MV-4-11 (cell line): Measurements from ENCODE around the gene SCYGR8.

Experiments
- DNase-seq: peaks from one replicate; lab custom pipeline; 2025; lab: John Stamatoyannopoulos, UW

Gene SCYGR8

DNA sequence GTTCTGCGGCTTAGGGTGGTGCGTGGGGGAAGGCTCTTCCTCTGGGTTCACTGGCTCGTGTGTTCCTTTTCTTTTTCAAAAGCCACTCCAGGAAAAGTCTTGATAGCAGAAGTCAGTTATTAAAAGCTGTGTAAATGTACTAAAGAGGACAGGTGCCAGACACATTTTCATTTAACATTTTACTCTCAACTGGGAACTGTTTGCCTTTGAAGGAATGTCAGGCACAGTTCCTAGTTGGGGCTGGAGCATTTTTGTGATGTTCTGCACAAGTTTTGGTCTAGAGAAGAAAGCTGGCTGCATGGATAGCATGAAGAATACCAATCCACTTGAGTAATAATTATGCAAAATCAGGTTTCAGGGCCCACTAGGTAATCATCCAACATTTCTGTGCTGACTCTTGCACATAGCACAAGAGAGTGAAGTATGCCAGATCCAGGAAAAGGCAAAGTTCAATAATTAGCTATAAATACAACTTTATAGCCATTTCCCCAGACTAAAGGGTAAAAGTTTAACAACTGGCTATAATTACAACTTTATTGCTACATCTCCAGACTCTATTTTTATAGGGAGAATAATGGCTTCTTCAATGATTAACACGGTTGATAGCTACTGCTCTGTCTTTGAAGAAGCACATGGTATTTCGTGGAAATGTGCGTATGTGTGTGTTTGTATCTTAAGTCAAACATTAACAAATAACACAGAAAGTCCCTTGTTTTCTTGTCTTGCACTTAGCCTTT lies 16.2 kb downstream of the SCYGR8 start:
- DNase-seq = no peak

GRCh38 chr2:227765788-227766372 lies 20.2 kb downstream of the SCYGR8 start:
- no peak for DNase-seq

- DNase-seq = peak; percentile 34
These were observed 20.7 kb downstream of the SCYGR8 start for GRCh38 chr2:227766373-227766883.

GRCh38 chr2:227767830-227768229 lies 22.1 kb downstream of the SCYGR8 start:
- DNase-seq = no peak

DNA sequence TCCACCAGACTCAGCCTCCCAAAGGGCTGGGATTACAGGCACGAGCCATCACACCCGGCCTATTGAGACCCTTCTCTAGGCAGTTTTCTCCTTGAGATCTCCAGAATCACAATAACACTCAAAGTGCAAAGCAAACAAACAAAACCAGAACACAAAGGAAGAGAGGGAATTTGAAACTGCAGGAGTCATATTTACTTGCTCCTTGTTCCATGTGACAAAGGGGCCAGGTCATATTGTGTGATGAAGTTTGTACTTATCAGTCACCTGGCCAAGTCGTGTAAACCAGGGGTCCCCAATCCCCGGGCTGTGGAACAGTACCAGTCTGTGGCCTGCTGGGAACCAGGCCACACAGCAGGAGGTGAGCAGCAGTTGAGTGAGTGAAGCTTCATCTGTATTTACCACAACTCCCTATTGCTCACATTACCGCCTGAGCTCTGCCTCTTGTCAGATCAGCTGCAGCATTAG lies 26.5 kb downstream of the SCYGR8 start:
- no peak for DNase-seq

- no peak for DNase-seq
These were observed 27.2 kb downstream of the SCYGR8 start for GRCh38 chr2:227772932-227773331.

DNA sequence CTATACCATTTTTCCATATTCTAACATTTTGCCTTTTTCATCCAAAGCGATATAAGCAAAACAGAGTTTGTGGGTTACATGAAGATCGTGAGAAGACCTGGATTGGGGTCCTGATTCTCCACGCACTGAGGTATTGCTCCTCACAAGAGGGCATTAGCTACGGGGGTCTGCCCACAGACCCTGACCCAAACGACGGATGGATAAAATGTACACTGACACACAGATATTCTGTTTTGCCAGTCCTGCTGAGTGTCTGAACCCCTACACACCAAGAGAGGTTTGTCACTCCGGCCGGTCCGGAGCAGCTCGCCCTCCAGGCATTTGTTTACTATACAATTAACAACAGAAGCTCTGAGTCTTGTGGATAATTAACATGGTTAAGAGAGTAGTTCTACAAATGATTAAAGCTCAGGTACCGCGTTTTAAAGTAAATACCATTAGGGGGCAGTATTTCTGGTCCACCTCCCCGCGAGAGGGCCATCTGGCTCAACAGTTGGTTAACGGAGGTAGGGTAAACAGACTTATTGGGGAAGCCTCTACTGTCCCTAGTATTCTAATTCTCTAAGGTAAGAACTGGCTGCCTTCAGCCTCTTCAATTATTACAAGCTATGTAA lies 28.4 kb downstream of the SCYGR8 start:
- DNase-seq = peak; percentile 7

- DNase-seq = no peak
These were observed 29.5 kb downstream of the SCYGR8 start for GRCh38 chr2:227774895-227775842.

DNA sequence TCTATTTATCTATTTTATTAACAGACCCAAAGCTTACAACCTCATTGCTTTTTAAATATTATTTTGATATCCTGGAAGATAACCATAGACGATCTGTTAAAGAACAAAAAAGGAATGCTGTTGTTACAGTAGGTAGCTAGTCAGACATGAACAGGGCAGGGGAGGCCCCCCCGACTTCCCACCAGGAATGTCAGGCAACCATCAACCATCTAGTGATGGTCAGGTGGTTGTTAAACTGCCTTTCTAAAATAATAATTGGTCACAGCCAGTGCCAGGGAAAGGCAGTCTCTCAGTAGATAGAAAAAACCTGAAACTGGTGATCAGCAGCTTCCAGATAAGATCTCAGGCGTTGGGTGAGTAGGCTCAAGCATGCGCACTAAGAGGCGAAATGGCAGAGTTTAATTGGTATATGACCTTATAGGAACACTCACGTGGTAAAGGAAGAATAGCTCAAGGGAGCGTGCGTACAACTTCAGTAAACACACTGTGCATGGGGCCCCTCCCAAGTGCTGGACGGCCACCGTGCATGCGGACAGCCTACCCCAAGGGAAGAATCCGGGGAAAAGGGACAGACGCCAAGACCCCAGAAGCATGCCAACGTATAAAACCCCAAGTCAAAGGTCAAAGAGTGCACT lies 35.4 kb downstream of the SCYGR8 start:
- no peak for DNase-seq

DNA sequence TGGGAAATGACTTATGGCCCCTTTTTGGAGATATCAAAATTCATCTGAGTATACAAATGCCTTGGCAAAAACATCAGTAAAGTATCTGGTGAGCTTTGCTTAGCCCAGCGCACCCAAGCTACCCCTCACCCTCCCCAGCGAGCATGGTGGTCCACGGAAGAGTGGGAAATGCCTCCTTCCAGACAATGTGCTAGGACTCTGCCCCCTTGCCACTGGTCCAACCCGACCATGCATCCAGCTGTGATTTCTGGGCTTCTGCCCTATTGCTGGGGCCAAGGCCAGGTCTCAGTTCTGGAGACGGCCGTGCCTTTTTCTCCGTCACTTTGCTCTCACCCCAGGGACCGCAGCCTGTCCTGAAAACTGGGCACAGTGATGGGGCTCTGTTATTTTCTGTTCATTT lies 36.1 kb downstream of the SCYGR8 start:
- no peak for DNase-seq

- DNase-seq = no peak
These were observed 37.1 kb downstream of the SCYGR8 start for GRCh38 chr2:227782804-227783203.

DNA sequence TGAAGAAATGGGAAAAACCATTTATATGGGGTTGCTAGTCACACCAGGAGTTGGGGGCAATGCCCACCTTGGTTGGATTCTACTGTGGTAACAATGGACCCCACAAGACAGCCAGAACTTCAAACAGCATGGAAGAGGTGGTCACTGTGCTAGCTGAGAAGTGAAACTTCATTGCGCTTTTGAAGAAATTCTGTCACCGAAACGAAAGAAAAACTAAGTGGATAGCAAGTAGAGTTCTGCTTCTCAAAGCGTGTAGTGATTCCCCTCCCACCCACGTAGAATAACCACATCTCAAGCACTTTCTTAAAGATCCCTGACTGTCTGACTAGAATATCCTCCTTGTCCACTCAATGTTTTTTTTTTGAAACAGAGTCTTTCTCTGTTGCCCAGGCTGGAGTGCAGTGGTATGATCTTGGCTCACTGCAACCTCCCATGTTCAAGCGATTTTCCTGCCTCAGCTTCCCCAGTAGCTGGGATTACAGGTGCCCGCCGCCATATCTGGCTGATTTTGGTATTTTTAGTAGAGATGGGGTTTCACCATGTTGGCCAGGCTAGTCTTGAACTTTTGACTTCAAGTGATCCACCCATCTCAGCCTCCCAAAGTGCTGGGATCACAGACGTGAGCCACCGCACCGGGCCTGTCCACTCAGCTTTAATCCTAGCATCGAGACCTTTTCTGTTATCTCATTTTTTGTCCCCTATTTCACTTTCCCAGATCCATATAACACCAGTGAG lies 37.9 kb downstream of the SCYGR8 start:
- DNase-seq = peak; percentile 87

DNA sequence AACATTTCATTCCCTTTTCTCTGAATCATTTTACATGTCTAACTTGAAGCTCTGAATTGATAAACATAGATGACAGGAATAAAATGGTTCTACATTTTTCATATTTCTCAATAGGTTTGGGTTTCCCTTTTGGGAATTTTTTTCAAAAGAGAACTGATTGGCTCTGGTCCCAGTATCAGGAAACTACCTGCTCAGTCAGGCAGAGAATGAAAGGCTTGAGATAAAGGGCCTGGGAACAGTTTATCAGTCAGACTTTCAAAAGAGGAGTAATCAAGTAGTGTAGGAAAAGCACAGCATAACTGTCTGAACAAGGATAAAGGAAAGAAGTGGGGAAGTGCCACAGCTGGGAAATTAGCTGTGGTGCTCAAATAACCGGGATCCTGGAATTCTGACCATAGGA lies 39.6 kb downstream of the SCYGR8 start:
- DNase-seq = no peak

DNA sequence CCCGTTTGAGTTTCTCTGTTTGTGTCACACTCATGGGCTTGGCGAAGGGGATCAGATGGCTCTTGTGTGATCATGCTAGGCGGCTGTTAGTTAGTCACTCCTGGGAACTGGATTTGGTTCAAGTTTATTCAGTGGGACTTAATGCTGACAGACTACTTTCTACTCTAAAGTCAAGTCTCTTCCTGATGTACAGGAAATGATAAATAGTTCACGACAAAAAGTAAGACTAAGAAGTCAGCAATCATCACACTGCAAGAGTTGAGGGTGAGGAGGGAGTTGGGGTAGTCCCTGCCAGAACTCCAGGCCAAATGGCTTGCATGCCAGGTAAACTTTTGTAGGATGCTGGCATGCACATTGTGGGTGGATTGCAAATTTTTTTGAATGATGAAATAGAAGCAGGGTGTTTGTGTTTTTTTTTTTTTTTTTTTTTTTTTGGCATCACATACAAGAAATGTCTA lies 42.9 kb downstream of the SCYGR8 start:
- DNase-seq = no peak

- DNase-seq = peak; percentile 68
These were observed 44.1 kb downstream of the SCYGR8 start for GRCh38 chr2:227789803-227790202.

DNA sequence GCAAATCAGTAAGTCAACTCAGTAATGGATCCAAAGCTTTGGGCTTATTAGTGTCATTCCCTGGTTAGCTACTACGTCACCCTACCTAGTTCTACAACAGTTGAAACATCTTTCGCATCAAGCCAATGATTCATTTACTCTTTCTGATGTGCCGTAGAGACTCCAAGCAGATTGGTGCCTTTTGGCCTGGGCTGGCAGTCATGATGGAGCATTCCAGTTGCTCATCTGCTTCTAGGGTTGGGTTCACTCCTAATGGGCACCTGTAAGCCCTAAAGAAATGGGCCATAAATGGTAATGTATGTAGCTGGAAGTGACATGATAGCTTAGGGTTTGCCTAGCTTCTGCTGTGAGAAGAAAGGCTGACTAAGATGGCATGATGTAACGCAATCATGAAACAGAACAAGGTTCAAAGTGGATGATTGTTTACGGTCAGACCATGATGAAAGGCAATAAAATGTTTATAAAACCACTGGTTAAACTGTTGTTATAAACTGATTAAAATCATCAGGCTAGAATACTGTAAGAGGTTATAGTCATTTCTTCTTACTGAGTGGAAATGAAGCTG lies 47.5 kb downstream of the SCYGR8 start:
- DNase-seq = no peak
